CMK (cell line): ENCODE measurements around the gene SBNO1.
"Not testable (repeated sequence)": the region's sequence is repeated elsewhere in the genome, so short reads cannot be mapped to it uniquely, and the experiment has no call there.

Experiments
- DNase-seq: peaks from one replicate; pipeline ENCODE4 v3.0.0-alpha.2; 2010; ENCODE audit warnings: low read depth

SBNO1 gene

DNA sequence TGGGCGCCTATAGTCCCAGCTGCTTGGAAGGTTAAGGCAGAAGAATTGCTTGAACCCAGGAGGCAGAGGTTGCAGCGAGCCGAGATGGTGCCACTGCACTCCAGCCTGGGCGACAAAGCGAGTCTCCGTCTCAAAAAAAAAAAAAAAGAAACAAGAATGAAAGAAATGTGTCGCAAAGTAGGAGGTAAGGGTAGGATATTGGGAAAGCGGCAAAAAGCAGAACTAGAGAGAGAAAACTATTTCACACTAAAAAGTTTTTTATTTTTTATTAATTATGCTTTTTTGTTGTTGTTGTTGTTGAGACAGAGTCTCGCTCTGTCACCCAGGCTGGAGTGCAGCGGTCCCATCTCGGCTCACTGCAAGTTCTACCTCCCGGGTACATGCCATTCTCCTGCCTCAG, 17.7 kb downstream of the SBNO1 start:
- DNase-seq = no peak

DNA sequence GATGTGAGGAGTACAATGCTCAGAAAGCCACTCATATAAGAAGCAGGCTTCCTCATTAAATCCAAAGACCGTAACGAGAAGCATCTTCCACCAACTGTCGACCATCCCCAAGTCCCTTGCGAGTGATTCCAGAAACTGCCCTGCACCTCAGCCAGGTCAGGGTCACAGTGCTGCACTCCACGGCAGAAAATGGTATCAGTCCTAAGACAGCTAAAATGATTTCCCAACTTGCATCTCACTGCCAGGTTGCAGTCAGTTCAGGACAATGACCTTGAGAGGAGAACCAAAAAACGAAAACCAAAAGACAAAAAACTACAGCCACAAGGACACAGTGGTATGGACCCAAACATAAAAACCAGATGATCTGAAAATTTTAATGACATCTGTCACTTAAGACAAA, 20.6 kb downstream of the SBNO1 start:
- no peak for DNase-seq

DNA sequence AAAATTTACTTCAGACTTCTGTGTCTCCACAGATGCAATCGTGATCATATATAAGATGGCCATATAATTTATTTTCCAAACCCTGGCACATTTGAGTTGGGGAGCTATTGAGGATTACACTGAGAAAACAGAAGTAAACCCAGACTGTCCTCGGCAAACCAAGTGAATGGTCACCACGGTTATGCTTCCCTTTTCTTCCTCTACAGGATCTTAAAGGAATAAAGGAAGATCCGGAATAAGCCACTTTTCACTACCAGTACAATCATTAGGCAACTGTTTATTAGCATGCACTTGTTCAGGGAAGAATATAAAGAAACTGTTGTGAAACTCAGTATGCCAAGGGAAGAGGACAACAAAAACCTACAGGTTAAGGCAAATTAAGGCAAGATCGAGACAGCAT, 27.6 kb downstream of the SBNO1 start:
- DNase-seq = no peak

DNA sequence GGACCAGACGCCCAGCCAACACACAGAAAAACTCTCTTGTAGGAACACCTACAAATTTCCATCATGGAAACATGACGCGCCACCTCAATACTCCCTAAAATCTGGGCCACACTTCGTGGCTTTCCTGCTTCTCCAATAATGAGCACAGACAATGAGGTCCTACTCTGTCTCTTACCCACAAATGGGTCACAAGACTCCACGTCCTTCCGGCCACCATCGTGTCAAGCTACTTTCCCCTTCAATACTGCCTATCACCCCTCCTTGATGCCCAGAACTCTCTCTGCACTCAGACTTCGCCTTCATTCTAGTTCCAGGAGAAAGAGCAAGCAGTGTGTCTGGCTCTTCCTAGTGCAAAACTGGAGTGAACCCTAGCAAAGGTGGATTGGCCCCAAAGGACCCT, 28.1 kb downstream of the SBNO1 start:
- DNase-seq = no peak

DNA sequence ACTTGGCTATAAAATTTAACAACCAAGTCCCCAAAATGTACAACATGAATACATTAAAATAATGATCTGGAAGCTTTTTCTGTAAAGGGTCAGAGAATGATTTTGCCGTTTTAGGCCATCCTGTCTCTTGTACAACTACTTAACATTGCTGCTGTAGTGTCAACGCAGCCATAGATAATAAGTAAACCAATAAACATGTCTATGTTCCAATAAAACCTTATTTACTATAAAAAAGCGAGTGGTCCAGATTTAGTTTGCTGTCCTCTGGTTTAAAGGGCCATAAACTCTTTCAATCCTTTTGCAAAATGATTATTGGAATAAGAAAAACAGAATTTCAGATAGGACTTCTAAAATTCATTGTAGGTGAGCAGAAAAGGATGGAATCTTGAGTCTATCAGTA, 29.2 kb downstream of the SBNO1 start:
- no peak for DNase-seq

DNA sequence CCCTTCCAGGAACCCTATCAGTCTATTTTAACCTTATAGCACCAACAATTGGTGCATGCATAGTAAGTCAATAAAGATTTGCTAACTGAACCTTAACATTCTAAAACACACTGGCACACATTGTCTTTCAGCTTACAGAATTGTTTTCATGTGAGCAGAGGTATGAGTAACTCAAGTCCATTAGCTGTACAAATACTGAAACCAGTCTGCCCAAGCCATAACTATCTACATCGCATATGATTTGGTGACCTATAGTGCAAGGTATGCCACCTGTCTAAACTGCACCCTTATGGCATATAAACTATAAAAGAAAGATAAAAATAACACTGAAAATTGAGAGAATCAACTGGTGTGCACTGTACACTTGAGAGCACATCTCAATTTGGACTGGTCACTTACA, 34.8 kb downstream of the SBNO1 start:
- no peak for DNase-seq

DNA sequence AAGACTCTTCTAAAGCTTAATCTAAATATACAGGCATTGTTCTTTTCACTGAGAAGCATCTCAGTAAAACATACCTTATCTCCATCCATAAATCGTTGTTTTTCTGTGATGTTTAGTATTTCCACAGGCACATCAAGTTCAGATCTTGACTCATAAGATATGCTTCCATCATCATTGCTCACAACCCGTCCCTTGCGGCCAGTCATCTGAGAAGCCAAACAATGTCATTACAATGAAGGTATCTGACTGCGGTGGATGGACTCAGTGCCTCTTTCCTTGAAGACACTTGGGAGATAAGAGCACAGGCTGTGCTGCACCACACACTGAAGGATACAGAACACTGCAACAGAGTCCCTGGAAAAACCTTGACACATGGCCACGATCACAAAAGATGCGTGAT, 44.8 kb downstream of the SBNO1 start:
- no peak for DNase-seq

DNA sequence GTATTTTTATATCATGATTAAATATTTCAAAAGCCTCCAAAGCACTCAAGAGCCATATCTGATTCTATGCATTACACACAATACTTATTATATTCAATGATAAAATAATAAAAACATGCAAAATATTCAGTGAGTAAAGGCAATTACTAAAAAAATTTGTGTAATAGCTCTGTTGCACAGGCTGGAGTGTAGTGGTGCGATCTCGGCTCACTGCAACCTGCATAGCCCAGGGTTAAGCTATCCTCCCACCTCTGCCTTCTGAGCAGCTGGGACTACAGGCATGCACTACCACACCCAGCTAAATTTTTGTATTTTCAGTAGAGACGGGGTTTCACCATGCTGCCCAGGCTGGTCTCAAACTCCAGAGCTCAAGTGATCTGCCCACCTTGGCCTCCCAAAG, 45.4 kb downstream of the SBNO1 start:
- no peak for DNase-seq

DNA sequence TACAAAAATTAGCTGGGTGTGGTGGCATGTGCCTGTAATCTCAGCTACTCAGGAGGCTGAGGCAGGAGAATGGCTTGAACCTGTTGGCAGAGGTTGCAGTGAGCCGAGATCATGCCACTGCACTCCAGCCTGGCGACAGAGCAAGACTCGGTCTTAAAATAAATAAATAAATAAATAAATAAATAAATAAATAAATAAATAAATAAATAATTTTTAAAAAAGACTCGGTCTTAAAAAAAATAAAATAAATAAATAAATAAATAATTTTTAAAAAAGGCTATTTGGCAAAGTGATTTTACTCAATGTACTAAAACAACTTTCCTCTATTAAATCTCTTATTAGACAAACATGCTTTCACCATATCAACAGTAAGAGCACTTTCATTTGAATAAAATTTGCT, 51.6 kb downstream of the SBNO1 start:
- DNase-seq = not testable (repeated sequence)

DNA sequence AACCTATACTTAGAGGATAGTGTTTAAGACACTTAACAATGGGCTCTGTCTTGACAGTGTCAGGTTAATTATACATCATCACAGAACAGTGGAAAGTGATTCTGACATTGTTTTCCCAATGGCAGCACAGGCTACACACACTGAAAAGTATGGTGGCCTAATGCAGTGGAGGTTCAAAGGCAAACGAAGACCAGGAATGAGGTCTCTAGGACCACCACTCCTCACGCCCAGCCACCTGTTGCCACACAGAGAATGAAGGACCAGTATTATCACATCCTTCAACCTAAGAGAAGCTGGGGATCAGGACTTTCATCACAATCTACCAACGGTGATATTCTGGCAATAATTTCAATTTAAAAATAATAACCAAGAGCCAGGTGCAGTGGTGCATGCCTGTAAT, 58.4 kb downstream of the SBNO1 start:
- no peak for DNase-seq

DNA sequence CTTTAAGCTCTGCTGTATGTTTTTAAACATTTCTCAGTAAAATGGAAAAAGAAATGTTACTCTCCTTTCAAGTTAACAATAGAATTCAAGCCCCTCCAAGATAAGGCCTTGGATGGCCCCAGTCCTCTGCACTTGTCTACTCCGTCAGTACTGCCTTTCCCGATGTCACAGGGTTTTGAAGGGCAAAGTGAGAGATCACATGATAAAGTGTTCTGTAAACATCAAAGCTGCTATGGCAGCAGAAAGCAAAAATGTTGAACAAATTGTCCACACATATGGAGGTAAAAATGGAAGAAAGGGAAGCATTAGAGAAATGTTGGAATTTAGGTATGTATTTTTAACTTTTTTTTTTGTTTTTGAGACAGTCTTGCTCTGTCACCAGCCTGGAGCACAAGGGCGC, 59.5 kb downstream of the SBNO1 start:
- DNase-seq = no peak

DNA sequence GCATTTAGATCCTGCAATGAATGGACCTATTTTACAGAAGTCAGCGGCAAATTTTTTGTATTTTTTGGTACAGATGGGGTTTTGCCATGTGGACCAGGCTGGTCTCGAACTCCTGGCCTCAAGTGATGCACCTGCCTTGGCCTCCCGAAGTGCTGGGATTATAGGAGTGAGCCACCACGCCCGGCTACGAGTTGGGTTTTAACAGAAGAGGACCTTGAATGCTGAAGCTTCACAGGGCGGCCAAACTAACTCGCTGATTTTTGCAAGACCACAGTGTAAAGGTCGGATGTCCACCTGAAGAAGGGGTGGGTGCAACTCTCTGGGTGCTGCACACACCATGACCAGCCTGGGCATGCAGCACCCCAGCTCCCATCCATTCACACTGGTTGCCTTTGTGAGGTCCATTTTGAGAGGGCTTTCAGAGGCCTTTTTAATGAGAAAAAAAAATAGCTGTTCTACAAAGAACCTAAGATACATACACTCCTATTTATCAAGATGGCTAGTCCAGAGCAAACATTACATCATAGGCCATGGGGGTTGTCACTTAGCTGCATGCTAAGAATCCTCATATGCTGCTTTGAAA, 71.4 kb downstream of the SBNO1 start:
- DNase-seq = no peak

DNA sequence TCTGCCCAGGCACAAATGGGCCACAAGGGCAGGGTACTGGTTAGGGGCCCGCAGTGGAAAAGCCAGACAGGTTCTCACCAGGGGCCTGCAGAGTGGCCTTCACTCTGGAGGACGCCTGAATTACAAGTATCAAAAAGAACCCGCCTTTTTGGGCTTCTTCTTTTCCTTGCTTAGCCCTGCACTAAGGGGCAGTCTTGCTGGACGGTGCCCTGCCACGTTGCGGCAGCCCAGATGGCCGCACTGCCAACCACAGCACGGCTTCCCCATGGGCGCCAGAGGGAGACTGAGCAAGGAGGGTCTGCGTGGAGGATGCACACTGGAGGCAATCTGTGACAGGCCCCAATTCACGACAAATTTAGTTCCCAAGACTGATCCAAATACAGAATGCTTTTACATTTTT, 74.7 kb downstream of the SBNO1 start:
- DNase-seq = no peak

DNA sequence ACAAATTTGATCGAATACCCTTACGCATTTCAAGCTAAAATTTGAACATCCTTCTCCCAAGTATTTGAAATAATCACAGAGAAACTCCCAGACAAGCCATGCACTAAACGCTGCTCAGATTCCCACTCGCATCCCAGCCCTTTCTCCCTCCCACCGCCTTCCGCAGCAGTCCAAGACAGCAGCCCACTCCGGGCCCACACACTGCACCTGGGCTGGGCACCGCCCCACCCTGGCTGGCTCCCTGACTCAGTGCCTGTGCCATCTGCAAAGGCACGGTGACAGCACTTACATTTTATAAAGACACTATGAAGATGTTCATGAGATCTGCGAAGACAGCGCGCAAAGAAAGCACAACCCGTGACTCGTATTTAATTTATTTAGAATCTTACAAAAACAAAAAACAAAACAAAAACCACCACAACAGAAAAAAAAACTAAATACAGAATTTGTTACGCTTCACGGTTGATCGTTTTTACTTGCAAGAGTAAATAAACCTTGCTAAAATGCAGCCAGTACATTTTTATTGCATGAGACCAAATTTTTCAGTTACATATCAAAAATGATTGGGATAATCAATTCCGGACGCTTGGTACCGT, 75.8 kb downstream of the SBNO1 start:
- DNase-seq = no peak

DNA sequence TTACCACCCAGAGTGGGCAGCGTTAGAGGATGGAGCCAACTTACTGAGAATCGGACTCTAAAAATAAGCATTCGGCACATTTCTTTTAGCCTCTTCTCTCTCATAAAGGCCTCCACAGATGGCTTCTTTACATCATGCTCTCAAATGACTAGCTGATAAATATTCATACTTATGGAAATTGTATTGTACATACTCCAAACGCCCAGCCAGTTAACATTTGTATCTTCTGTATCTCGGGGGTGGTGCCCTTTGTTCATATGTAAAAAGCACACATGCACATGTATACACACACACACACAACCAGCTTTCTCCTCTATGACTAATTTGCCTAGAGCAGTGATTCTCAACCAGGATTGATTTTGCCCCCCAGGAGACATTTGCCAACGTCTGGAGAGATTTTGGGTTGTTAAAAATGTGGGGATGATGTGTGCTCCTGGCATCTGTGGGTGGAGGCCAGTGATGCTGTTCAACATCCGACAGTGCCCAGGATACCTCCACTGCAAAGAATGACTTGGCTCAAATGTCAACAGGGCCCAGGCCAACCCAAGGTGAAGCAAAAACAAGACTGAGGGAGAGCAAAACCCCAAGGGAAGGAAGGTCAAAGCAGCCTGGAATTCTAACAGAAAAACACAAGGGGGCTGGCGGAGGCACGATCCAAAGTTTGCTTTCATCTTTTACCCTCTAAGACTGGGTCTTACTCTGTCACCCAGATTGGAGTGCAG, 77.8 kb downstream of the SBNO1 start:
- no peak for DNase-seq

DNA sequence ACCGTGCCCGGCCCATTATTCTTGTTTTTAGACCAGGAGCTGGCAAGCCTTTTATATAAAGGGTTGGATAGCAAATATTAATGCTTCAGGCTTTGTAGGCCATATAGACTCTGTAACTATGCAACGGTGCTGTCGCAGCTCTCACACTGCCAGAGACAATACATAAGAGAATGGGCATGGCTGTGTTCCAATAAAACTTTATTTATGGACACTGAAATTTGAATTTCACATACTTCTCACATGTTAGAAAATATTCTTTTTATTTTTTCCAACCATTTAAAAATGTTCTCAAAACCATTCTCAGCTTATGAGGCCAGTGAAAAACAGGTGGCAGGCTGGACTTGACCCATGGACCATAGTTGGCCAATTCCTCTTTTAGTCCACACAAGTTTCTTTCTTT, 80.0 kb downstream of the SBNO1 start:
- no peak for DNase-seq

DNA sequence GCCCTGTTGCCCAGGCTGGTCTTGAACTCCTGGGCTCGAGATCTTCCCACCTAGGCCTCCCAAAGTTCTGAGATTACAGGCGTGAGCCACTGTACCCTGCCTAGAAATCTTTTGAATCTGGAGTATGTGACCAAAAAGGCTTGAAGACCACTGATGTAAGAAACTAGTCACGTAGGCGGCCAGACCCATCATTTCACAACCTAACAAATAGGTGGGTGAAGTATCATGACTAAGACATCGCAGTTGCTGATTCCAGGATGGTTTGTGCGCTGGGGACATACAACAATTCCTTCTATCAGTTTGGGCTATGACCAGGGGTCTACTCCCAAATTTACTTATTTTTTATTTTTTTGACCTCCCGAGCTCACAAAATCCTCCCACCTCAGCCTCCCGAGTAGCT, 81.2 kb downstream of the SBNO1 start:
- DNase-seq = no peak

DNA sequence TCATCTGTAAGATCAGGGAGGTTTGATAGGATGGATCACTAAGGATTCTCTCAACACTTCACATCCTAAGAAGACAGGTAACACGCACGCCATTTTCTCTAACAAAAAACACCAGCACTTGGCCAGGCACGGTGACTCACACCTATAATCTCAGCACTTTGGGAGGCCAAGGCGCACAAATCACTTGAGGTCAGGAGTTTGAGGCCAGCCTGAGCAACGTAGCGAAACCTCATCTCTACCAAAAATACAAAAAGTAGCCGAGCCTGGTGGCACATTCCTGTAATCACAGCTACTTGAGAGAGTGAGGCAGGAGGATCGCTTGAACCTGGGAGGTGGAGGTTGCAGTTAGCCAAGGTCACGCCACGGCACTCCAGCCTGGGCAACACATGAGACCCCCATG, 82.5 kb downstream of the SBNO1 start:
- no peak for DNase-seq

DNA sequence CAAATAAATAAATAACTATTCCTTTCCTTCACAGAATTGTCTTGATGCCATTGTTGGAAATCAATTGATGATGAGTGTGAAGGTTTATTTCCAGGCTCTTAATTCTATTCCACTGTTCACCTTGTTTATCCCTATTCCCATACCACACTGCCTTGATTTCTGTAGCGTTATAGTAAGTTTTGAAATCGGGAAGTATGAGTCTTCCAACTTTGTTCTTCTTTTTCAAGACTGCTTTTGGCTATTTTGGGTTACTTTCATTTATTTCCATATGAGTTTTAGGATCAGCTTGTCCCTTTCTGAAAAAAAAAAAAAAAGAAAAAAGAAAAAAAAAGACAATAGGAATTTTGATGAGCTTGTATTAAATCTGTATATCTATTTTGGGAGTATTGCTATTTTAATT, 83.7 kb downstream of the SBNO1 start:
- DNase-seq = no peak

DNA sequence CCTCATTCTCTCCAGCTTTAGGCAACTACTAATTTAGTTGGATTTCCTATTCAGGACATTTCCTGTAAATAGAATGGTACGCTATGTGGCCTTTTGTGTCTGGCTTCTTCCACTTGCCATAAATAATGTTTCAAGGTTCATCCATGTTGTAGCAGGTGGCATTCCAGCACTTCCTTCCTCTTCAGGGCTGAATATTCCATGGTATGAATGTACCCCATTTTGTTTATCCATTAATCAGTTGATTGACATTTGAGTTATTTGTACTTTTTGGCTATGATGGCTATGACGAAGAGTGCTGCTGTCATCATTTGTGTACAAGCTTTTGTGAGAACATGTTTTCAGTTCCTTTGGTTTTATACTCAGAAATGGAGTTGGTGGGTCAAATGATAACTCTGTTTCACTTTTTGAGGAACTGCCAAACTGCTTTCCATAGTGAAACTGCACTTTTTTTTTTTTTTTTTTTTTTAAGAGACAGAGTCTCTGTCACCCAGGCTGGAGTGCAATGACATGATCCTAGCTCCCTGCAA, 86.5 kb downstream of the SBNO1 start:
- no peak for DNase-seq

DNA sequence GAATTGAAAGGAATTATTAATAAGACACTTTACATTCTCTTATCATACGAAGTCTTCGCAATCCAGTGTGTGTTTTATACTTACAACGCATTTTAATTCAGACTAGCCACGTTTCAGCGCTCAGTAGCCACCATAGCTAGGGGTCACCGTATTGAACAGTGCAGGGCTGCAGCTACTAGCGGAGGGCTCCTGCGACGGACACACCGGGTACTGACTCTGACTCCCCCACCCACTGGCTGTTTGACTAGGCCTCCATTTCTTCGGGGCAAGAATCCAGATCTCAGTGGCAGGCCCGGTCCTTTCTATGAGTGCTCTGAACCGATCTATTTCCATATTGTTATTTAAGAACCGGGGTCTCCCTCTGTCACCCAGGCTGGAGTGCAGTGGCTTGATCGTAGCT, 91.5 kb downstream of the SBNO1 start:
- no peak for DNase-seq

DNA sequence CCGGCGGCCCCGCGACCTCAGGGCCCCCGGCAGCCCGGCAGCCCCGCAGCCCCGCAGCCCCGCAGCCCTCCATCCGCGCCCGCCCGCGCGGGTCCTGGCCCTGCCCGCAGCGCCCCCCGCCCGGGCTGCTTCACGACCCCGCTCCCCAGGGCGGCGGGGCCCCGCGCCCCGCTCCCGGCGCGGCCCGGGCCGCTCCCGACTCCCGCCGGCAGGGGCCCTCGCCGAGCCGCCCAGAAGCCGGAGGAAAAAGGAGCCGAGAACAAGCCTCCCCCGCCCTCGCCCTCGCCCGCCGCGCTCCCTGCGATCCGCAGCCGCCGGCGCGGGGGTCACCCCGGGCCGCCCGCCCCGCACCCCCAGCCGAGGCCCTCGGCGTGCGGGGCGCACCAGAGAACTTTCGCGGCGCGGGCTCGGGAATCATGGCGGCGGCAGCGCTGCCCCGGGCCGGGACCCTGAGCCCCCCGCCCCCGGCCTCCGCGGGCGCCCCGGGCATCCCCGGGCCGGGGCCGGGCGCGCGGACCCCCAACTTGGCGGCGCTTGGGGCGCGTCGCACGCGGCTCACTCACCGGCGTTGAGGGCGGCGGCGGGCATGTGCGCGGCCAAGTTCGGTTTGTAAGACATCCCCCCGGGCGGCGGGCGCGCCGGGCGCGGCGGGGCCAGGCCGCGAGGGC, 93.5 kb downstream of the SBNO1 start:
- no peak for DNase-seq
